ENCODE measurements around the gene MAPK12.

The MAPK12 gene

DNA sequence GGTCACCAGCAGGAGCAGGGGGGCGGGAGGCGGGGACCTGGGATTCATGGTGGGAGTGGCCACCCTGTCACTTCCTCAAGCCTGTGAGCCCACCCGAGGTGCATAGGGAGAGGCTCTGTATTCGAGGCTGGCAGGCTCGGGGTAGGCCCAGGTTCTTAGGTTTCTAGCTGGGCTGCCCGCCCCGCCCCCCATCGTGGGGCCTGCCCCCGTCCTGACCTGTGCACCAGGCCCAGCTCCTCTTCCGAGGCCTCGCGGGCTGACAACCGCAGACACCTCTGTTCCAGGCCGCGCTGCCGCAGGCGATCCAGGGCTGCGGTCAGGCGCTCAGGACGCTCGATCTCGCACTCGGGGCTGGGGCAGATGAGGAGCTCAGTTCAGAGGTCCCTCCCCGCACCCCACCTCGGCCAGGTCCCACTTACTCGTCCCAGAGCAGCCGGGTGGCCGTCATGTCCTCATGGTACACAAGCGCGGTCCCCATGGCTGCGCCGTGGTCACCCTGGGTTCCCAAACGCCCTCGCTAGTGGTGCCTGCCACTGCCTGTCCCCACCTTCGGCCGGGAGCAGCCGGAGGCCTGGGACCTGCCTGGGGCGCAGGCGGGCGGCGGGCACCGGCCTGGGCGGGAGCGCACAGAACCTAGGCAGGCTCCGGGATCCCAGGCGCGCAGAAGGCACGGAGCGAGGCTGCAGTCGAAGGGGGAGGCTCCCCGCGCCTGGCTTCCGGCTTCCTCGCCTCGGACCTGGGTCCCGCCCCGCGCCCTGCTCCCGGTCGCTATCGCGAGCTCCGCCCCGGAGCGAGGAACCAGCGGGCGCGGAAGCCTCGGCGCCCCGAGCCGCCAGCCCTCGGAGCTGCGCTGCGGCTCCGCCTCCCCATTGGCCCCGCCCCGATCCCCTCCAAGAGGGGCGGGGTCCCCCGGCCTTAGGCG is 10.7 kb downstream of the MAPK12 start, which contains the start of gene HDAC10:
Gene HDAC10, minus strand, starts transcription at position 711 of the 922 bp plus-strand sequence. Its CDS starts 233 bp downstream, at position 478.
- DNase-seq, result peak; percentile 63

DNA sequence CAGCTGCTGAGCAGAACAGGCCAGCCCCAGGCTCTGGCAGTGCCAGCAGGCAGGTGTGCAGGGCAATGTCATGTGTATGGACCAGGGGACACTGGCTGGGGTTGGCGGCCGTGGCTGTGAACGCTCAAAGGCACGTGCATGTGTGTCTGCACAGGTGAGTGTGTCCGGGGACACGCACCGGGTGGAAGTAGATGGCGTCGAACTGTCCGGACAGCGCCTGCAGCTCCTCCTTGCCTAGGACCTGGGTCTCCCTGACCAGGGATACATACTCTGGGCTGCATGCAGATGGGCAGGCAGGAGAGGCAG is 11.3 kb downstream of the MAPK12 start:
- no peak for DNase-seq

DNA sequence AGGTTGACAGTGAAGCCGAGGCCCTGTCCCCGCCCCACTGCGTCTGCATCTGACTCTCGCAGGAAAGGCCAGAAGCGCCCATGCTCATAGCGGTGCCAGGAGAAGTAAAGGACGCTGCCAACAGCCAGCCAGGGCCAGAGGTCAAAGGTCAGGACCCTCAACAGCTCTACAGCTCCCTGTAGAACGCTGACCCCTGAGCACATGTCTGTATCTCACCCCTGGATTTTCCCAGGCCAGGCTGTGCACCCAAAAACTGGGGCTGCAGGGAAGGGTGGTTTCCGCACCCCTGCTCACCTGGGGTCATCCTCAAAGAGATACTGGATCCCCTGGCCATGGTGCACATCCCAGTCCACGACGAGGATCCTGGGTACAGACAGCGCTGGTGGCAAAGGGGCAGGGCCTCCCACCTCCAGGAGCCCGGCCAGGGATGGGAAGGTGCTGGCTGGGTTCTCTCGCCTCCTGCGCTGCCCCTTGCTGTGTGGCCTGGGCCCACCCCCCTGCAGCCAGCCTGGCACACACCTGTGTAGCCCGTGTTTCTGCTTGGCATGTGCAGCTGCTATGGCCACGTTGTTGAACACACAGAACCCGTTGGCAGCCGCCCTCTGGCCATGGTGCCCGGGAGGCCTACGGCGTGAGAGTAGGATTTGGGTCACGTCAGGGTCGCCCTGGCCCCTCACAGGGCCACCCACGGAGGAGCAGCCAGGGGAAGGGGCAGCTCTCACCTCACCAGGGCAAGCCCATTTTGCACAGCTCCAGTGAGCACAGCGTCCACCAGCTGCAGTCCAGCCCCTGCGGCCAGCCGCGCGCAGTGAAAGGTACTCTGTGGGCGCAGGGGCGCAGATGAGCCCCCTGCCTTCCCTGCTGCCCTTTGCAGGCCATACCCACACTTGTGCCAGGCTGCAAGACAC is 11.9 kb downstream of the MAPK12 start:
- DNase-seq, result no peak

DNA sequence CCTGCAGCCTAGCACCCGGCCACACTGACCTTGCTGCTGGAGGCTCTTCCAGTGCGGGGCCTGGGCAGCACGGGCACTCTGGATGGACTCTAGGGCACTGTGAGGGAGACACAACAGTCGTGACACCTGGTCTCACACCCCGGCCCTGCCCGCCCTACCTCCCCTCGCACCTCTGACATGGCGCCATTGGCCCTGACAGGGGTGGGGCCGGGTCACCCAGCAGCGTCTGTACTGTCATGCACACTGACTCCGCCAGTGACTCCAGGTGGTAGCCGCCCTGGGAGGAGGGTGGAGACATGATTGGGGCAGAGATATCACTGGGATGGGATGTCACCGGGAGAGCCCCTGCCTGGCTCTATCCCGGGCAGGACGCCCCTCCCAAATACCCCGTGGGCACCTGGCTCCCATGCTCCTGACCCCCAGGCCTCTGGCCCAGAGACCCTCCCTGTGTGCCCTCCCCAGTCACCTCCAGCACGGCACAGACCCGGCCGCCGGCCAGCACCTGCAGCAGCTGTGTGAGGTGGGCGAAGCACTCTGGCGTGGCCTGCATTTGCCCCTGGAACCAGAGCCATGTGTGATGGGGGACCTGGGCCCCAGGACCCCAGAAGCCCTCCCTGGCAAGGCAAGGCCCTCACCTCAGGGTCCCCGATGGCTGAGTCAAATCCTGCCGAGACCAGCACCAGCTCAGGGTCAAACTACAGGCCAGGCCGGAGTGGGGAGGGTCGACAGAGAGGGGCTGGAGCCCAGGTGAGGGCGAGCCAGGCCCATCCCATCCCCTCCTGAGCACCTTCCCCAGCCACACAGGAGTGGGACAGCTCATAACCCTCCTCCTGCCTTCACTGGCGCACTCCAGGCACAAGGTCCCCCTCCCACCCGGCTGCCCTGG is 13.0 kb downstream of the MAPK12 start:
- DNase-seq, result no peak

DNA sequence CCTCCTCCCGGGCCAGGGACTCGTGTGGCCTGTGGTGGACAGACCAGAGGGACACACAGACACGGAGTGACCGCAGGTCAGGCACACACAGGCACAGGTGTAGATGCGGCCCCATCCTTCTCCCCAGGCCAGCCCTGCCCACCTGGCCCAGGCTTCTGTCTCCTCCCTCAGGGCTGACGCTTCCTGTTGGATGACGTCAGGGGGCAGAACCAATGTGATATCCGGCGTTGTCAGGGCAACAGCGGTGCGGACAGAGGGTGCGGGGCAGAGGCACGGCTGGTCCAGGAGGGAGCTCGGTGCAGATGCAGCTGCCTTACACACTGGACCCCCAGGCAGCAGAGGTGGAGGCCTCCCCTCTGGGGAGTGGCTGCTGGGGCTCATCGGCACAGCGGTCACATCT is 13.7 kb downstream of the MAPK12 start:
- peak; percentile 64 for DNase-seq

DNA sequence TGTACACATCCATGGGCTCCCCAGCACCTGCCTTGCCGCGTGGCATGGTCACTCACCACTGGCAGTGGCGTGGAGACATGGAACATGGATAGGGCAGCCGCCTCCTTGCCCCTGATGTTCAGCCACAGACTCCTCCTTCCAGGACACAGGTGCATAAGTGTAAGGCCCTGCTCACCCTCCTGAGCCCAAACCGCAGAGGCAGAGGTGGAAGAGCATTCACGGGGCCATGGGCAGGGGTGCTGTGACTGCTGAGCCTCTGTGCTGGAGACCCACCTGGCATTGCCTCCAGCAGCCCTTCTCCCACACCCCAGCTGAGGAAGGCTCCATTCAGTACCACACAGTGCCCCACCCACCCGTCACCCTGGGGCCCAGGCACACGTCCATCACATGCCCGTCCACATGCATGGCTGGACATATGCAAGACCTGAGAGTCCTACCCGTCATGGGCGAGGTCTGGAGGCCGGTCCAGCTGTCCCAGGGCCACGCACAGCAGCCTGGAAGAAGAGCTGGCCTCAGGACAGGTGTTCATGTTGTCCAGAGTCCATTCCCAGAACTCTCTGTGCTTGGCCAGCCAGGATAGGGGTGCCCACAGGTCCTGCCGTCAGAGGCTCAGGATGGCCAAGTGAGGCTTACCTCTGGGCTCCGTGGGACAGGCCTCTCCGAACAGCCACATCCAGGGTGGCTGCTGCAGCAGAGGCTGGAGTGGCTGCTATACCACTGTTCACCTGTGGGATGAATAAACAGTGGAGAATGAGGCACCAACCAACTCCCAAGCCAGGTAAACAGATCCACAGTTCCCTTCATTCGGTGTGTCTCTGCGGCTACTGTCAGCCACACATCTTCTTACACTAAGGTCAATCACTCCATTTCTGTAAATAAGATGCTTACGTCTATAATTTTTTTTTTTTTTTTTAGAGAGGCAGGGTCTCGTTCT is 15.0 kb downstream of the MAPK12 start:
- no peak for DNase-seq

DNA sequence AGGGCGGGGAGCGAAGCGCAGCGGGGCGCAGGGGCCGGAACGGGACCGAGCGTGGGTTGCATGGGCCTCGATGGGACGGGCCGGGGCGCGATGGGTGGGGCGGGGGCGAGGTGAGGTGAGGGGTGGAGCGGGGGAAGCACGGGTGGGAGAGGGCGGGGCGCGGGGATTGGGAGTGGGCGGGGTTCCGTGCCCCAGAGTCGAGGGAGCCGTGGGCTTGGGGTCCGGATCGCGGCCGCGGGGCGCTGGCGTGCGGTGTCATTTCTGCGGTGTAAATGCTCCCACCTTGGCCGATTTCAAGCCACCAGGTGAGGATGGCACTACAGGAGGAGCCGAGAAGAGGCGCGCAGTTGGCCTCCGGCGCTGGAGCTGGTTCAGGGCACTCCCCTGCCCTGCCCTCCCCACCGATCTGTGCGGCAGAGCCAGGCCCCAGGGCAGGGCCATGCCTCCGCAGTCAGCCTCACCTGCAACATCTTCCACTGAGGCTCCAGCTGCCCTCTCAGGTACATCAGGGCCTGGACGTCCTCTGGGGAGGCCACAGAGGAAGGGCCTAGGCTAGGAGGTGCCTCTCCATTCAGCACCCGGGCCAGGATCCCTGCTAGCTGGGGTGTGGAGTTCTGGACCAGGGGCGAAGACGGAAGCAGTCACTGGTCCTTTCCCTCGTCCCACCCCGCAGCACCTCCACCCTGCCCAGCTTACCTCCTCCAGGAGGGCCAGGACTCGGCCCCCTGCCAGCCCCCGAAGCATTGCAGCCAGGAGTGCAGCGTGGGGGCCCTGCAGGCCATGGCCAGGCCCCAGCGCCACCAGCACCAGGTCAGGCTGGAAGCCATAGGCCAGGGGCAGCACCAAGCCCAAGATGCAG is 16.0 kb downstream of the MAPK12 start:
- DNase-seq, result no peak

DNA sequence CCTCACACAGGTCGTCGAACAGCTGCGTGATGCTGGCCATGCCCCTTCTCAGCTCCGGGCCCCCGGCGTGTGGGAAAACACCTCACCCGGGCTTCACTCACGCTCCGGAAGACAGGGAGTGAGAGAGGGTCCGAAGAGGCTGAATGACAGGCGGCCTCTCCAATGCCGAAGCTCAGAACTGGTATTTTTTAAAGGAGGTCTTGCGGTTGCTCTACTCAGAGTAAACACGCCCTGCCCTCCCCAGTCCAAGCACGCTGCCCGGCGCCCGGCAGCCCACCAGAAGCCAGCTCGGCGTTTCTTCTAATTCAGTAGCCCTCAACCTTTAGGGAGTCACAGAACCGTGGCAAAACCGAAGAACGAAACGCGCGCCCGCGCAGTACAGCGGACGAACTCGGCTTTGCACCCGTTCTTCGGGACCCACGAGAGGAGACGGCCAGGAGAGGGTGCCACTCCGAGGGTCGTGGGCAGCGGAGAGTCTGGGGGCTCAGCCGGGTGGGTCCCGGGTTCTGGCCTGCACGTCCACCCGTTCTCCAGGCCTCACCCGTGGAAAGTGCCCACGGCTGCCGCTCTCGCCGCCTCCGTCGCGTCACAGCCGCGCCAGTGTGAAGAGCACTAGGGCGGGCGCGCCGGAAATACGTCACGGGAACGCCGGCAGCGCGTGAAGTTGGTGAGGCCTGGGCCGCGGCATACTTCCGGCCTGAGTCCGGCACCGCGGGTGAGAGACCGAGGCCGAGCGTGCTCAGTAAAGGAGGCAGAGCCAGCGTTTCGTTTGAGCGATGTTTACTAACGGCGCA is 16.9 kb downstream of the MAPK12 start, which contains the start of gene TUBGCP6:
Gene TUBGCP6, minus strand, starts transcription at position 604 of the 794 bp plus-strand sequence. Its CDS starts 564 bp downstream, at position 40.
- DNase-seq, result peak; percentile 79

DNA sequence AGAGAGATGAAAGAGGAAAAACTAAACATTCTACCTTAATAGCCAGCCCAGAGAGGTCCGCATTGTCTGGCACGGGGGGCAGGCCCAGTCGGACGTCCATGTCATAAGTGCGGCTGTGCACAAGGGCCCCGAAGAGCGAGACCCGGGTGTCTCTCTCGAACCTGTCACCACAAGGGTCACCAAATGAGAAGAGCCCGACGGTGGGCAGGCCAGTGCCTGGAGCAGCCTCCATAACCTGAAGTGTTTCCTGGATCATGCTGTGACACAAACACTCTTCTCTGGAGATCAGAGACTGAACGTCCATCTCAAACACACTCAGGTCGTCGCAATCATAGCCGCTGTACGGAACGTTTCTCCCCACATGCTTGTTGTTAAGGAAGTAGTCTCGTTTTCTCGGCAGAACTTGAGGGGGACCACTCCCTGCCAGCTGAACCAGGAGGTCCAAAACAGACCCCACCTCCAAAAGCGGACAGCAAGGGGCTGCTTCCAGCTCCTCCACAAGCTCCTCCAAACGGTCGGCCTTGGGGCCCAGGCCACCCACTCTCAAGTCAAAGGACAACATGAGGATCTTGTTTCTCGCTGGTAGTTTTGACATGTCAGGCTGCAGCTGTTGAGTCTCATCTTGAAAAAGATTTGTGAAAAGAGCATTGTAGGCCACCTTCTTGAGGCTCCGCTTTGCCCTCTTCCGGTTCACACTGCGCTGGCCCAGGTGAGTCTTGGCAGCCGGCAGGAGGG is 17.6 kb downstream of the MAPK12 start:
- no peak for DNase-seq

DNA sequence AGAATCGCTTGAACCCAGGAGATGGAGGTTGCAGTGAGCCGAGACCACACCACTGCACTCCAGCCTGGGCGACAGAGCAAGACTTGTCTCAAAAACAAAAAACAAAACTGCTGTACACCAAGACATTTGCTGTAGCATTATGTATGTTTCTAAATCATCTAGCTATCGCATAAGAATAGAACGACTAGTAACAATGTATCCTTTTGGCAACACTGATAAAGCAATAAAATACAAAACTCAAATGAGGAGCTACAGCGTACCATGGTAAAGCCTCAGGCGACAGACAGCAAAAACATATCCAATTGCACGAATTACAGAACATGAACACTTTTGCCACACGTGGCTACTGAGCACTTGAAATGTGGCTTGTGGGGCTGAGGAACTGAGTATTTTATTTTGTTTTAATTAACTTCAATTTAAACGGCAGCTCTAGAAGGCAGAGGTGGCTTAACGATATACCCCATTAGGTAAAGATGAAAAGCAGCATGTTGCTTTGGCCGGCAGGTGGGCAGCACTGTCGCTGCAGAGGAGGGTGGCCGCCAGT is 19.0 kb downstream of the MAPK12 start:
- DNase-seq, result no peak

DNA sequence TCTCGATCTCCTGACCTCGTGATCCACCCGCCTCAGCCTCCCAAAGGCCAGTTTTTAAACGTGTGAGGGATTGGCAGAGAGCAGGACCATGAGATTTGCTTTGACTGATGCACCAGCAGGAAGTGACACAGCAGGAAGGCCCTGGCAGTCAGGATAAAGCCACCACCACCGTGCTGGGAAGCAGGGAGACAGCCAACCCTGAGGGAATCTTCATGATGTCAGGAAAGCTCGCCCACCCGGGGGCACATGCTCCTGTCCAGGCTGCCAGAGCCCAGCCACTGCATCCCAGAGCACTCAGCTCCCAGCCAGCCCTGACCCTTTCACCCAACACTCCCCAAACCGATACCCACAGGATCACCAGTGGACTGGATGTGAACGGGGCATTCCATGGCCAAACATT is 22.7 kb downstream of the MAPK12 start:
- DNase-seq, result no peak

DNA sequence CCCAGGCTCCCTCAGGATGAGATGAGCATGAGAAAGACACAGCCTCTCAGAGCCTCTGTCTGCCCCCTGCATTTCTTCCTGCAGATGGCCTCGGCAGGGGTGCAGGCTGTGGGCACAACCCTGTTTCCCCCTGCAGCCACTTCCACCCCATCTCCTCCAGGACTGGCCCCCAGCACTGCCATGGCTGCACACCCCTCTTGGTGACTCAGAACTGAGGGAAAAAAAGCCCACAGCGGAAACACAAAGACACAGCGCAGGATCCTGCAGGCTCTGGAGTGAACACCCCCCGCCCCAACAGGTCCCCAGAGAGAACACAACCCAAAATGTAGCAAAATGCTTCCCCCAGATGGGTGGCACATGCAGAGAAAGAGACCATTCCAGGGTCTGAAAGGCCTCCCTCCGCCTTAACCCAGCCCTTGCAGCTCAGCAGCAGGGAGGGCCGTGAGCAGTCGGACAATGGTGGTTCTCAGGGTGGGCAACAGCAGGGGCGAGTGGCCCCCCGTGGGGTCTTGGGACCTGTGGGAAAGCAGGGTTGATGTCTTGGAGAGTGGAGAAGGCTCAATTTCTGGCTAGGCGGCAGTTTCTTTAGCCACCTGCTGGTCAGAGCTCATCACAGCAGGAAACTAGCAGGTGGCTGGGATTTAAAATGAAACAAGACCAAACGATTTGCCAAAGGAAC is 24.6 kb downstream of the MAPK12 start:
- DNase-seq, result no peak

DNA sequence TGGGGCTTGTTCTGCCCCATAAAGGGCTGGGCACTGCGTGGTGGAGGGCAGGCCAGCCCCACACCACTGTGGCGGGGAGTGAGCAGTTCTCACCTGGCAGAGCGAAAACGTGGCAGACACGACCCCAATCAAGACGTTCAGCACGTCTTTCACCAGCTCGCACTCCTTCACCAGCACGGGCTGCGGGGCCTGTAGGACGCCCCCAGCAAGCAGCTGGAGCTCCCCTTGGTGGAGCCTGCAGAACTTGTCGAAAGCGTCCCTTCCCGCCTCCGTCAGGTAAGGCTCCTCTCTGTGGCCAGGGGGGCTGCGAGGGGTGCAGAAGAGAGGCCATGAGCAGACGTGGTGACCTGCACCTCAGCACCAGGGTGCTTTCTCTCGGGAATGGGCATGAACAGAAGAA is 28.3 kb downstream of the MAPK12 start:
- no peak for DNase-seq

DNA sequence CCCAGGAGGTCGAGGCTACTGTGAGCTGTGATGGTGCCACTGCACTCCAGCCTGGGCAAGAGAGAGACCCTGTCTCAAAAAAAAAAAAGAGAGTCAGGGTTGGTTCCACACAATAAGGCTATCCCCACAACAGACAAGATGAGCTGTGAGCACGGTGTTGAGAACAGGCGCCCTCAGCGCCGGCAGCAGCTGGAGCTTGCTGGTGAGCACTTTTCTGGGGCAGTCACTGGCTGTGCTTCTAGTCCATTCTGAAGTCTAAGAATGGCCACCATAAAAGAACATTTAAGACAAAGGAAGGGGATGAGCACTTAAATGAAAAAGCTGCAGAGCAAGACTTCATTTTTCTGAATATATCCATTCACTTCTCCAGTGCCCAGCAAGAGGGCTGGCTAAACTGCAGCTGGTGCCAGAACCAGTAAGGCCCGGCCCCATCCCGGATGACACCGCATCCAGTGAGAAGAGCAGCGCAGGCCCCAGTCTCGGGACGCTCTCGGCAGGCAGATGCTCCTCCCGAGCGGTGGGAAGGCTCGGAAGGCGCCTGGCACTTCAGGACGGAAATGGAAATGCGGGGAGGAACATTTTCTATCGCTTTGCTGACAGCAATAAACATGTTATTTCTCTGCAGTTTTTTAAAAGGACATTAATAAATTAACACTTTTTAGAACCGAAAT is 28.9 kb downstream of the MAPK12 start:
- no peak for DNase-seq

DNA sequence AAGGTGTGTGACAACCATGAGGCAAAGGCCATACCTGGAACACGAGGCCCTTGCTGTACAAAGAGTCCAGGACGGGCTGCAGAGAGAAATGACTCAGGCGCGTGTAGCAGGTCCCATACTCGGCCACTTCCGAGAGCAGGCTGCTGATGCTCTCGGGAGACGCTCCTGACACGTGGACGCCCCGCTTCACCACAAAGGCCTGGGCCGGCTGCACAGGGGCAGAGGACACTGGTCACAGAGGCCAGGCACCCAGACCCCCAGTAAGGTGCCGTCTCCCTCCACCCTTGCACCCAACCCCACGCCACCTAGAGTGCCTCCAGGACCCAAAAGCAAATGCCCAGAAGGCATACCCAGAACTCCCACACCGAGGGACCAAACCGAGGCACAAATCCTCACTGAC is 32.1 kb downstream of the MAPK12 start:
- no peak for DNase-seq

DNA sequence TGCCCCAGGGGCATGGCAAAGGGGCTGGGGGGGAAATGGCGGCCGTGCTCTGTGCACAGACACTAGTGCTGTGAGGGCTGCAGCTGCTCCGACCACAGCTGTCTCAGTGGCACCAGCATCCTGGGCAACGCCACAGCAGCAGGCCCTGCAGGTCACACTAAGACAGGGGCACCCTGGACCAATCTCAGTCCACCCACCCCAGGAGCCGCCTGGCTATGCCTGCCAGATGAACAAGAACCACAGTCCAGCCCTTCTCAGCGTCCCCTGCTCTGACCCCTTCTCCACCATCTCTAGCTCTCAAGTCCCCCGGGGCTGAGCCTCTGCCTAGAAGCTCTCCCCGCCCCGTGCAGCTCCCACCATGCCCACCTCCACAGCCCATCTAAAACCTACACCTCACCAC is 33.1 kb downstream of the MAPK12 start:
- DNase-seq, result no peak

DNA sequence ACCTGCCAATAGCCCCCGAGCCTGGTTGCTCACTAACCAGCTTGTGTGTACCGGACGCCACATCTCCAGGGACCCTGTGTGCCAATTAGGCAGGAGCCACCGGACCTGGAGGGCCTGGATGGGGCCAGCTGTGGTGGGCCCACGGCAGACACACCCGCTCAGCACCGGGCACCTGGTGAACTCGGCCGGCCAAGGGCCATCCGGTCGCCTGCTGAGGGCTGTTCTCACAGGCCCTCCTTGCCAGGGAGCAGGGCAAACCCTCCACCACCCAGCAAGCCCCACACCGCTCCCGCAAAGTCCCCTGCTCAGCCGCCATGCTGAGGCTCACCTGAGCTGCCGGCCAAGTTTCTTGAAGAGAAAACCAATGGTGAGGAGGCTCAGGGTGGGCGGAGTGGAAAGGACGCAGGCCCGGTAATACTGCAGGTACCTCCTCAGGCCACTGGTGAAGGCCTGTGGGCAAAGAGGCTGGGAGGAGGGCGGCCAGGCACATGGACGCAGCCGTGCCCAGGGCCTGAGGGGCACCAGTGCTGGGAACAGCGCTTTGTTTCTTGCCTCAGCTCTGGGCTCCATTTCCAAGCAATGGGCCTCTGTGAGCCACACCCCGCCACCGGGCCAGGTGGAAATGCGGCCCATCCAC is 33.8 kb downstream of the MAPK12 start:
- DNase-seq, result no peak
